Gastroesophageal sphincter (tissue), 4 donors: ENCODE results near the gene BAZ2B. TPM values are rescaled to one million over a fixed set of nuclear protein-coding genes. Genes with fewer than 3 reads are reported as not detected.

ENCODE experiments used
- ATAC-seq: fragments of 150-250 bp; one replicate; pipeline ENCODE4 v1.9.1; 2016; ENCODE audit warnings: mild to moderate bottlenecking, moderate library complexity
- H3K27ac ChIP-seq, 4 donors: fragments of 200-600 bp; sonication (generic) in 3 of 4; 1 replicate in 3 of 4; 2 replicates in 1 of 4; pipeline ENCODE4 v1.5.1; 2016 to 2019
- H3K27me3 ChIP-seq: fragments of 200-600 bp; sonication (generic); one replicate; pipeline ENCODE4 v1.5.1; 2019
- H3K36me3 ChIP-seq, 2 donors: fragments of 200-600 bp; sonication (generic); one replicate each; pipeline ENCODE4 v1.5.1; 2019; ENCODE audit warnings: control low read depth in 1 of 2
- H3K4me1 ChIP-seq, 3 donors: fragments of 200-600 bp; sonication (generic); 1 replicate in 2 of 3; 2 replicates in 1 of 3; pipeline ENCODE4 v1.5.1; 2016 to 2019; ENCODE audit warnings: control low read depth in 2 of 3
- H3K4me3 ChIP-seq, 2 donors: fragments of 200-600 bp; sonication (generic); one replicate each; pipeline ENCODE4 v1.5.1; 2019; ENCODE audit warnings: mild to moderate bottlenecking in 1 of 2, moderate library complexity in 1 of 2
- H3K9me3 ChIP-seq, 3 donors: fragments of 200-600 bp; sonication (generic); one replicate each; pipeline ENCODE4 v1.5.1; 2017 to 2019; ENCODE audit warnings: control low read depth in 2 of 3
- EP300 ChIP-seq: sonication (generic); formaldehyde crosslinking; IDR thresholded peaks from one replicate; pipeline ENCODE4 v1.6.1; 2017; ENCODE audit warnings: antibody characterized with exemption, mild to moderate bottlenecking
- POLR2A ChIP-seq, 2 donors: fragments of 450-650 bp; IDR thresholded peaks; one replicate each; pipeline ENCODE4 v1.6.1; 2017; ENCODE audit warnings: antibody characterized with exemption in 2 of 2, mild to moderate bottlenecking in 2 of 2, moderate library complexity in 1 of 2
- POLR2AphosphoS5 ChIP-seq: sonication (generic); formaldehyde crosslinking; IDR thresholded peaks from one replicate; pipeline ENCODE4 v1.6.1; 2017; ENCODE audit warnings: antibody characterized with exemption
- WGBS, 2 donors: methylation state at CpG; one replicate each; pipeline ENCODE4 v1.1.5; 2018; ENCODE audit warnings: low coverage in 1 of 2; 5-methylcytosine and 5-hydroxymethylcytosine counted together
- total RNA-seq, 4 donors: library from RNA; depleted of rRNA; stranded (reverse); fragments of >200 nt; gene quantifications; one replicate each; pipeline ENCODE4 v1.1.0, GENCODE V29; 2016
- TF ChIP-seq, protein P1 (sequence below), 4 experiments: fragments of 200-600 bp in 2 of 4; fragments of 450-650 bp in 2 of 4; sonication (generic) in 1 of 4; IDR thresholded peaks; one replicate each; pipeline ENCODE4 v1.5.1; 2017 to 2019; ENCODE audit warnings: antibody characterized with exemption in 4 of 4, mild to moderate bottlenecking in 2 of 4, moderate library complexity in 2 of 4

BAZ2B gene
- total RNA-seq, 4 donors from 2014 or later, result 77.9 to 198 (median 113) TPM

DNA sequence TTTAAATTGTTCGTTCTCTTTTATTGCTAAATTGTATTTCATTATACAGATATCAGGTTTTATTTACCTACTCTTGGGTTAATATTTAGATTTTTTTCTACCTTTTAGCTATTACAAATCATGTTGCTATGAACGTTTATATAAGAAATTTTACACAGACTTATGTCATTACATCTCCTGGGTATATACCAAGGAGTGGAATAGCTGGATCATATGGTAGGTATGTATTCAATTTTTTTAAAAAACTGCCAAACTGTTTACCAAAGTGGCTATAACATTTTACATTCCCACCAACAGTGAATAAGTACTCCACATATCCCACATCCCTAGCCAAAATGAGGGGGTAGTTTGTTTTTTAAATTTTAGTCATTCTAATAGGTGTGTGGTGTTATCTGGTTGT, 32.3 kb upstream of the BAZ2B start:
- ATAC-seq, result no peak
- Histone ChIP-seq H3K27ac (no peak overlapping the region), H3K27me3 (no peaks in the 10 kb centered on the region), H3K36me3 (no peaks in the 10 kb centered on the region), H3K4me1 (no peaks in the 10 kb centered on the region), H3K4me3 (no peak overlapping the region), H3K9me3 (no peaks in the 10 kb centered on the region)
- TF ChIP-seq POLR2A (IDR thresholded peaks at IDR 0.05) (no peak), POLR2AphosphoS5 (no peak), EP300 (no peak)
- TF ChIP-seq, protein P1, sequence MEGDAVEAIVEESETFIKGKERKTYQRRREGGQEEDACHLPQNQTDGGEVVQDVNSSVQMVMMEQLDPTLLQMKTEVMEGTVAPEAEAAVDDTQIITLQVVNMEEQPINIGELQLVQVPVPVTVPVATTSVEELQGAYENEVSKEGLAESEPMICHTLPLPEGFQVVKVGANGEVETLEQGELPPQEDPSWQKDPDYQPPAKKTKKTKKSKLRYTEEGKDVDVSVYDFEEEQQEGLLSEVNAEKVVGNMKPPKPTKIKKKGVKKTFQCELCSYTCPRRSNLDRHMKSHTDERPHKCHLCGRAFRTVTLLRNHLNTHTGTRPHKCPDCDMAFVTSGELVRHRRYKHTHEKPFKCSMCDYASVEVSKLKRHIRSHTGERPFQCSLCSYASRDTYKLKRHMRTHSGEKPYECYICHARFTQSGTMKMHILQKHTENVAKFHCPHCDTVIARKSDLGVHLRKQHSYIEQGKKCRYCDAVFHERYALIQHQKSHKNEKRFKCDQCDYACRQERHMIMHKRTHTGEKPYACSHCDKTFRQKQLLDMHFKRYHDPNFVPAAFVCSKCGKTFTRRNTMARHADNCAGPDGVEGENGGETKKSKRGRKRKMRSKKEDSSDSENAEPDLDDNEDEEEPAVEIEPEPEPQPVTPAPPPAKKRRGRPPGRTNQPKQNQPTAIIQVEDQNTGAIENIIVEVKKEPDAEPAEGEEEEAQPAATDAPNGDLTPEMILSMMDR (IDR thresholded peaks at IDR 0.05), result no peak
- WGBS, 2 donors, result 69 to 83% methylated on average over 2 of the region's 2 CpGs

DNA sequence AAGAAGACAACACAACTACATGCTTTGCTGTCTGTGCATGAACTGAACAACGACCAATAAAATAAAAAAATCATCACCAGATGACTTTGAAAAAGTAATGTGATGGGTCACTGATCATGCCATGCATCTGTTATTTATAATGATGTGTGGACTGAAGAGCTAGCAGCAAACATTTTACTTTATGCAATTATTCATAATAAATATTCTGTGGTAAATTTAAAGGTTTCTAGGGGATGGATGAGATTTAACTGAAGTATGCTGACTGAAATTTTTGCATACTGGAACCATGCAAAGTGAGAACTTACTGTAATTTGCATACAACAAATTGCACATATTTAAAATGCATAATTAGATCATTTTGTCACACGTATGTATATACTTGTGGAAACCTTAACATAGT, 31.3 kb upstream of the BAZ2B start:
- H3K9me3 ChIP-seq, result no peaks in the 10 kb centered on the region
- ATAC-seq, result no peak
- TF ChIP-seq POLR2AphosphoS5, result no peak
- no peak for TF ChIP-seq POLR2A (IDR thresholded peaks at IDR 0.05)
- TF ChIP-seq, protein P1 (IDR thresholded peaks at IDR 0.05), result no peak
- TF ChIP-seq EP300, result no peak
- WGBS, 2 donors, result 78 to 89% methylated on average over 2 of the region's 2 CpGs
- H3K27ac ChIP-seq, result no peak overlapping the region
- H3K4me3 ChIP-seq, result no peak overlapping the region
- H3K4me1 ChIP-seq, result no peaks in the 10 kb centered on the region
- no peaks in the 10 kb centered on the region for H3K27me3 ChIP-seq
- no peaks in the 10 kb centered on the region for H3K36me3 ChIP-seq

DNA sequence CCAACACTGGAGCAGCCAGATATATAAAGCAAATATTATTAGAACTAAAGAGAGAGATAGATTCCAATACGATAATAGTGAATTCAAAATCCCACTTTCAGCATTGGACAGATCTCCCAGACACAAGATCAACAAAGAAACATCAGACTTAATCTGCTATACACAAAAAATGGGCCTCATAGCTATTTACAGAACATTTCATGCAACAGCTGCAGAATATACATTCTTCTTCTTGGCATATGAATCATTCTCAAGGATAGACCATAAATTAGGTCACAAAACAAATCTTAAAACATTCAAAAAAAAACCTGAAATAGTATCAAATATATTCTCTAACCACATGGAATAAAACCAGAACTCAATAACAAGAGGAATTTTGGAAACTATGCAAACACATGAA, 23.8 kb upstream of the BAZ2B start:
- no peak for ATAC-seq
- H3K9me3 ChIP-seq, result peaks cover 0 to 8% (median 0%) of the 10 kb centered on the region in 3 donors
- no peaks in the 10 kb centered on the region for H3K36me3 ChIP-seq
- H3K4me3 ChIP-seq, result no peak overlapping the region
- no peak overlapping the region for H3K27ac ChIP-seq
- H3K27me3 ChIP-seq, result no peaks in the 10 kb centered on the region
- 69 to 80% methylated on average over 1 of the region's 1 CpG for WGBS, 2 donors
- TF ChIP-seq EP300 (no peak), POLR2A (IDR thresholded peaks at IDR 0.05) (no peak), POLR2AphosphoS5 (no peak)
- TF ChIP-seq, protein P1 (IDR thresholded peaks at IDR 0.05), result no peak
- peaks cover 0 to under 1% (median 0%) of the 10 kb centered on the region in 3 donors for H3K4me1 ChIP-seq

DNA sequence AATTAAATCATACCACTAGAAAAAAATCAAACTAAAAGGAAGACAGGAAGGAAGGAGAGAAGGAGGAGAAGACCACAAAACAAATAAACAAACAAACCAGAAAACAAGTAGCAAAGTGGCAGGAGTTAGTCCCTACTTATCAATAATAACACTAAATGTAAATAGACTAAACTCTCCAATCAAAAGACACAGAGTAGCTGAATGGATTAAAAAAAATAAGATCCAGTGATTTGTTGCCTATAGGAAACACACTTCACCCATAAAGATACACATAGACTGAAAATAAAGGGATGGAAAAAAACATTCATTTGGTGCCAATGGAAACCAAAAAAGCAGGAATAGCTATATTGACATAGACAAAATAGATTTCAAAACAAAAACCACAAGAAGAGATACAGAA, 23.4 kb upstream of the BAZ2B start:
- H3K9me3 ChIP-seq, result peaks cover 0 to 8% (median 0%) of the 10 kb centered on the region in 3 donors
- no peak overlapping the region for H3K4me3 ChIP-seq
- peaks cover 0 to 5% (median 0%) of the 10 kb centered on the region in 3 donors for H3K4me1 ChIP-seq
- TF ChIP-seq EP300 (no peak), POLR2AphosphoS5 (no peak)
- no peaks in the 10 kb centered on the region for H3K27me3 ChIP-seq
- no peak overlapping the region for H3K27ac ChIP-seq
- no peak for ATAC-seq
- no peaks in the 10 kb centered on the region for H3K36me3 ChIP-seq

DNA sequence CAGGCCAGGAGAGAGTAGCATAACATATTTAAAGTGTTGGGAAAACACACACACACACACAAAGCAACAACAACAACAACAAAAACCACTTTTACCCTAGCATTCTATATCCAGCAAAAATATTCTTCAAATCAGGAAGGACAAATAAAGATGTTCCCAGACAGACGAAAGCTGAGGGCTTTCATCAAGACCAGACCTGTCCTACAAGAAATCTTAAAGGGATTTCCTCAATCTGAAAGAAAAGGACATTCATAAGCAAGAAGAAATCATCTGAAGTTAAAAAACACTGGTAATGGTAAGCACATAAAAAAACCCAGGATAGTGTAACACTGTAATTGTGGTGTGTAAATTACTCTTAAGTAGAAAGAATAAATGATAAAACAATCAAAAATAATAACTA, 22.7 kb upstream of the BAZ2B start:
- TF ChIP-seq POLR2AphosphoS5, result no peak
- no peak for ATAC-seq

DNA sequence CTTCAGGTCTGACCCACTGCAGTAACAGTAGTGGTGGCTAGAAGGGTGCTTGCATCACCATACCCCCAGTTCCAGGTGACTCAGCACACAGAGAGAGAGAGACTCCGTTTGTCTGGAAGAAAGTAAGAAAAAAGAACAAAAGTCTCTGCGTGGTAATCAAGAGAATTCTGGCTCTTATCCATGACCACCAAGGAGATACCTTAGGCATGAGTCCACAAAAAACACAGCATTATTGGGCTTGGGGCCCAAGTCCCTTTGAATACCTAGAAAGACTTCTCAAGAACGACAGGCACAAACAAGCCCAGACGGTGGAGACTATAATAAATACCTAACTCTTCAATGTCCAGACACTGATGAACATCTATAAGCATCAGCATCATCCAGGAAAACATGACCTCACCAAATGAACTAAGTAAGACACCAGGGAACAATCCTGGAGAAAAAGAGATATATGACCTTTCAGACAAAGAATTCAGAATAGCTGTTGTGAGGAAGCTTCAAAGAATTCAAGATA, 21.7 kb upstream of the BAZ2B start:
- peaks cover 0 to 8% (median 0%) of the 10 kb centered on the region in 3 donors for H3K9me3 ChIP-seq
- H3K27ac ChIP-seq, result no peak overlapping the region
- TF ChIP-seq, protein P1 (IDR thresholded peaks at IDR 0.05), result no peak
- TF ChIP-seq EP300, result no peak
- TF ChIP-seq POLR2AphosphoS5, result no peak
- no peak for TF ChIP-seq POLR2A (IDR thresholded peaks at IDR 0.05)
- no peaks in the 10 kb centered on the region for H3K27me3 ChIP-seq
- H3K36me3 ChIP-seq, result no peaks in the 10 kb centered on the region
- 61 to 71% methylated on average over 4 of the region's 4 CpGs for WGBS, 2 donors
- peaks cover 0 to 7% (median 0%) of the 10 kb centered on the region in 3 donors for H3K4me1 ChIP-seq
- ATAC-seq, result no peak
- H3K4me3 ChIP-seq, result no peak overlapping the region

More for the DNA sequence above, 22.7 kb upstream of the BAZ2B start:
- peaks cover 0 to 8% (median 0%) of the 10 kb centered on the region in 3 donors for H3K9me3 ChIP-seq
- WGBS, 2 donors, result 100% methylated on average over 1 of the region's 1 CpG; no CpG with 5 or more reads in 1 of the 2 donors
- peaks cover 0 to 7% (median 0%) of the 10 kb centered on the region in 3 donors for H3K4me1 ChIP-seq
- no peaks in the 10 kb centered on the region for H3K36me3 ChIP-seq
- H3K4me3 ChIP-seq, result no peak overlapping the region
- no peak overlapping the region for H3K27ac ChIP-seq
- H3K27me3 ChIP-seq, result no peaks in the 10 kb centered on the region
